OCI-LY7 (cell line): ENCODE results near the gene NFKBIE. TPM values are rescaled to one million over a fixed set of nuclear protein-coding genes. Genes with fewer than 3 reads are reported as not detected.

Experiments
- BruUV-seq: library from RNA; stranded (reverse); fragments of 400-500 nt; replicated peaks from 2 replicates; lab custom pipeline; 2021; lab: Mats Ljungman, UMichigan
- CTCF ChIA-PET: fragments of 300-600 bp; sonication (Branson Sonifier 250); formaldehyde crosslinking; loops from one replicate; lab custom pipeline; 2022; ENCODE audit warnings: antibody characterized with exemption; ENCODE audit not compliant: unreplicated experiment; lab: Charles Lee
- POLR2A ChIA-PET: fragments of 300-600 bp; sonication (Branson Sonifier 250); formaldehyde crosslinking; loops from one replicate; lab custom pipeline; 2022; ENCODE audit warnings: antibody characterized with exemption; lab: Charles Lee
- DNase-seq: peaks from one replicate; pipeline ENCODE4 v3.0.0-alpha.2; 2015; ENCODE audit warnings: low spot score
- H2AFZ ChIP-seq: fragments of 200-600 bp; sonication (generic), shearing (Covaris generic); 2 replicates; pipeline ENCODE4 v1.6.1; 2014; ENCODE audit warnings: mild to moderate bottlenecking, antibody characterized with exemption, low read length, moderate library complexity
- H3K27ac ChIP-seq: fragments of 200-600 bp; sonication (generic); 2 replicates; pipeline ENCODE4 v1.5.1; 2014; ENCODE audit warnings: mixed run types, low read depth, mild to moderate bottlenecking, moderate library complexity, low read length, inconsistent platforms; ENCODE audit not compliant: poor library complexity, severe bottlenecking
- H3K36me3 ChIP-seq: fragments of 200-600 bp; sonication (generic); 2 replicates; pipeline ENCODE4 v1.6.1; 2014; ENCODE audit warnings: mild to moderate bottlenecking, antibody characterized with exemption, low read length, moderate library complexity, mixed read lengths; ENCODE audit not compliant: insufficient read depth
- H3K4me1 ChIP-seq: fragments of 200-600 bp; sonication (generic); 2 replicates; pipeline ENCODE4 v1.5.1; 2014; ENCODE audit warnings: mild to moderate bottlenecking, low read length; ENCODE audit not compliant: insufficient read depth, poor library complexity, severe bottlenecking
- H3K4me2 ChIP-seq: fragments of 200-600 bp; sonication (generic); 2 replicates; pipeline ENCODE4 v1.6.1; 2014; ENCODE audit warnings: mild to moderate bottlenecking, low read length
- H3K4me3 ChIP-seq: fragments of 200-600 bp; sonication (generic); 2 replicates; pipeline ENCODE4 v1.5.1; 2014; ENCODE audit warnings: mild to moderate bottlenecking, low read depth, low read length; ENCODE audit not compliant: poor library complexity, severe bottlenecking
- H3K79me2 ChIP-seq: fragments of 200-600 bp; sonication (generic); 2 replicates; pipeline ENCODE4 v1.6.1; 2016; ENCODE audit warnings: low read depth, mild to moderate bottlenecking, low read length, moderate library complexity, mixed read lengths; ENCODE audit not compliant: insufficient read depth
- H3K9me2 ChIP-seq: fragments of 200-600 bp; sonication (generic); 2 replicates; pipeline ENCODE4 v1.6.1; 2016; ENCODE audit warnings: mild to moderate bottlenecking, low read length, mixed read lengths; ENCODE audit not compliant: insufficient read depth
- H3K9me3 ChIP-seq: fragments of 200-600 bp; sonication (generic); 2 replicates; pipeline ENCODE4 v1.6.1; 2014; ENCODE audit warnings: mild to moderate bottlenecking, mixed run types, low read length, mixed read lengths
- H4K20me1 ChIP-seq: fragments of 200-600 bp; sonication (generic); 2 replicates; pipeline ENCODE4 v1.6.1; 2014; ENCODE audit warnings: mild to moderate bottlenecking, antibody characterized with exemption, low read length, moderate library complexity, mixed read lengths; ENCODE audit not compliant: insufficient read depth
- EZH2phosphoT487 ChIP-seq: fragments of 200-600 bp; sonication (generic); IDR thresholded peaks from 2 replicates; pipeline ENCODE4 v1.6.1; 2018; ENCODE audit warnings: low read depth, borderline replicate concordance, mild to moderate bottlenecking, mixed run types, antibody characterized with exemption, low read length, moderate library complexity, mixed read lengths
- intact Hi-C: fragments of 100-400 bp; cut with micrococcal nuclease; formaldehyde crosslinking; loops from one replicate; pipeline ENCODE4 v1.10.0; 2022; ENCODE audit not compliant: unreplicated experiment
- total RNA-seq, 2 experiments: library from RNA; depleted of rRNA in 1 of 2; stranded (reverse); fragments of >200 nt in 1 of 2; shearing (Covaris generic) in 1 of 2; gene quantifications; 2 replicates each; pipeline ENCODE4 v1.2.3, GENCODE V29; 2014 to 2022
- TF ChIP-seq, protein P1 (sequence below): fragments of 200-600 bp; sonication (generic); conservative IDR thresholded peaks from 2 replicates; pipeline ENCODE4 v1.5.1; 2014; ENCODE audit warnings: mild to moderate bottlenecking, antibody characterized with exemption, low read length, moderate library complexity, mixed read lengths

Gene NFKBIE
- total RNA-seq, 2 experiments from 2014 or later = 24.8 to 43.1 TPM

DNA sequence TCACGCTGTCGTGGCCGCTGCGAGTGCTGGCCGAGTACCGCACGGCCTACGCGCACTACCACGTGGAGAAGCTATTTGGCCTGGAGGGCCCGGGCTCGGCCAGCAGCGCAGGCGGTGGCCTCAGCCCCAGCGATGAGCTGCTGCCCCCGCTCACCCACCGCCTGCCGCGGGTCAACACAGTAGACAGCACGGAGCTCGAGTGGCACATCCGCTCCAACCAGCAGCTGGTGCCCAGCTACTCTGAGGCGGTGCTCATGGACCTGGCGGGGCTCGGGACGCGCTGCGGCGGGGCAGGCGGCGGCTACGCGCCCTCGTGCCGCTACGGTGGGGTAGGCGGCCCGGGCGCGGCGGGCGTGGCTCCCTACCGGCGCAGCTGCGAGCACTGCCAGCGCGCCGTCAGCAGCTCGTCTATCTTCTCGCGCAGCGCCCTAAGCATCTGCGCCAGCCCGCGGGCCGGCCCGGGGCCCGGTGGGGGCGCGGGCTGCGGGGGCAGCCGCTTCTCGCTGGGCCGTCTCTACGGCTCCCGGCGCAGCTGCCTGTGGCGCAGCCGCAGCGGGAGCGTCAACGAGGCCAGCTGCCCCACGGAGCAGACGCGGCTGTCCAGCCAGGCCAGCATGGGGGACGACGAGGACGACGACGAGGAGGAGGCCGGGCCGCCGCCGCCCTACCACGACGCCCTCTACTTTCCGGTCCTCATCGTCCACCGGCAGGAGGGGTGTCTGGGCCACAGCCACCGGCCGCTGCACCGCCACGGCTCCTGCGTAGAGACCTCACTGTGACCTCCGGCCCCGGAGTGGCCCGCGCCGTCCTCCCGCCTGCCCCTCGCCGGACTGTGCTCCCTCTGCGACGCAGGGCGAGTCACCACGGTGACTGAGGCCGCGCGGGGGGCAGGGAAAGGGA lies 10.6 kb upstream of the NFKBIE start:
- Histone ChIP-seq H4K20me1 (no peaks in the 10 kb centered on the region), H3K4me3 (no peak overlapping the region), H2AFZ (no peak overlapping the region), H3K4me2 (no peak overlapping the region), H3K79me2 (no peaks in the 10 kb centered on the region), H3K9me2 (no peaks in the 10 kb centered on the region), H3K27ac (no peak overlapping the region), H3K36me3 (no peaks in the 10 kb centered on the region), H3K9me3 (no peaks in the 10 kb centered on the region), H3K4me1 (no peaks in the 10 kb centered on the region)
- ChIA-PET CTCF (no interaction called here), POLR2A (no interaction called here)
- intact Hi-C loops = no loop called here
- DNase-seq = no peak
- TF ChIP-seq EZH2phosphoT487 = no peak
- TF ChIP-seq, protein P1, sequence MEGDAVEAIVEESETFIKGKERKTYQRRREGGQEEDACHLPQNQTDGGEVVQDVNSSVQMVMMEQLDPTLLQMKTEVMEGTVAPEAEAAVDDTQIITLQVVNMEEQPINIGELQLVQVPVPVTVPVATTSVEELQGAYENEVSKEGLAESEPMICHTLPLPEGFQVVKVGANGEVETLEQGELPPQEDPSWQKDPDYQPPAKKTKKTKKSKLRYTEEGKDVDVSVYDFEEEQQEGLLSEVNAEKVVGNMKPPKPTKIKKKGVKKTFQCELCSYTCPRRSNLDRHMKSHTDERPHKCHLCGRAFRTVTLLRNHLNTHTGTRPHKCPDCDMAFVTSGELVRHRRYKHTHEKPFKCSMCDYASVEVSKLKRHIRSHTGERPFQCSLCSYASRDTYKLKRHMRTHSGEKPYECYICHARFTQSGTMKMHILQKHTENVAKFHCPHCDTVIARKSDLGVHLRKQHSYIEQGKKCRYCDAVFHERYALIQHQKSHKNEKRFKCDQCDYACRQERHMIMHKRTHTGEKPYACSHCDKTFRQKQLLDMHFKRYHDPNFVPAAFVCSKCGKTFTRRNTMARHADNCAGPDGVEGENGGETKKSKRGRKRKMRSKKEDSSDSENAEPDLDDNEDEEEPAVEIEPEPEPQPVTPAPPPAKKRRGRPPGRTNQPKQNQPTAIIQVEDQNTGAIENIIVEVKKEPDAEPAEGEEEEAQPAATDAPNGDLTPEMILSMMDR = no peak
- BruUV-seq = no TSS peak

DNA sequence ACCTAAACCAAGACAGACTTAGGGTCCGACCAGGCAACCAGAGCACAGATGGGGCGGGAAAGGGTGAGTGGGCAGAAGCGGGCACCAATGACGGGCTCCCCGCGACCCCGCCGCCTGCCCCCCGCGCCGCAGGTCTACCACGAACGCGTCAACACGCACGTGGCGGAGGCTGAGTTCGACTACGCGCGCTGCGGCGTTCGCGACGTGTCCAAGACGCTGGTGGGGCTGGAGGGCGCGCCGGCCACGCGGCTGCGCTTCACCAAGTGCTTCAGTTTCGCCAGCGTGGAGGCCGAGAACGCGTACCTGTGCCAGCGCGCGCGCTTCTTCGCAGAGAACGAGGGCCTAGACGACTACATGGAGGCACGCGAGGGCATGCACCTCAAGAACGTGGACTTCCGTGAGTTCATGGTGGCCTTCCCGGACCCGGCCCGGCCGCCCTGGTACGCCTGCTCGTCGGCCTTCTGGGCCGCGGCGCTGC lies 10.0 kb upstream of the NFKBIE start:
- Histone ChIP-seq H3K27ac (no peak overlapping the region), H3K36me3 (no peaks in the 10 kb centered on the region), H3K4me2 (no peak overlapping the region), H3K9me2 (no peaks in the 10 kb centered on the region), H3K9me3 (no peaks in the 10 kb centered on the region), H3K4me1 (no peaks in the 10 kb centered on the region), H3K4me3 (no peak overlapping the region), H3K79me2 (no peaks in the 10 kb centered on the region), H2AFZ (no peak overlapping the region), H4K20me1 (no peaks in the 10 kb centered on the region)
- ChIA-PET POLR2A (no interaction called here), CTCF (no interaction called here)
- TF ChIP-seq, protein P1 = no peak
- no peak for TF ChIP-seq EZH2phosphoT487
- no TSS peak for BruUV-seq
- intact Hi-C loops = no loop called here
- no peak for DNase-seq

DNA sequence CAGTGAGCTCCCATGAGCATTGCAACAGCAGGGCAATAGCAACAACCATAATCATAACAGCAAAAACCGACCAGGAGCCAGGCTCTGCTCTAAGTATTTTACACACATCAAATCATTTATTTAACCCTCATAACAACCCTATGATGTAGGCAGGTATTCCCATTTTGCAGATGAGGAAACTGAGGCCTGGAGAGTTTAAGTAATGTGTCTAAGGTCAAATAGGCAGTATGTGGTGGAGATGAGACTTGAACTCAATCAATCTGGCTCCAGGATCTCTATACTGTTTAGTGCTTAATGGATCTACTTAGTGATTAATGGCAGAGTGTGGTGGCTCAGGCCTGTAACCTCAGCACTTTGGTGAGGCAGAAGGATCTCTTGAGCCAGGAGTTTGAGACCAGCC lies 8.3 kb upstream of the NFKBIE start:
- H3K4me1 ChIP-seq = peaks cover 16% of the 10 kb centered on the region
- H3K27ac ChIP-seq = no peak overlapping the region
- H3K79me2 ChIP-seq = no peaks in the 10 kb centered on the region
- no peak overlapping the region for H3K4me2 ChIP-seq
- intact Hi-C loops = no loop called here
- H3K36me3 ChIP-seq = no peaks in the 10 kb centered on the region
- H2AFZ ChIP-seq = no peak overlapping the region
- no peak for DNase-seq
- ChIA-PET POLR2A (no interaction called here), CTCF (no interaction called here)
- no peaks in the 10 kb centered on the region for H4K20me1 ChIP-seq
- no peaks in the 10 kb centered on the region for H3K9me2 ChIP-seq
- no peaks in the 10 kb centered on the region for H3K9me3 ChIP-seq
- H3K4me3 ChIP-seq = no peak overlapping the region
- BruUV-seq = no TSS peak
- no peak for TF ChIP-seq EZH2phosphoT487
